ENCODE results near the gene SFT2D1.

DNA sequence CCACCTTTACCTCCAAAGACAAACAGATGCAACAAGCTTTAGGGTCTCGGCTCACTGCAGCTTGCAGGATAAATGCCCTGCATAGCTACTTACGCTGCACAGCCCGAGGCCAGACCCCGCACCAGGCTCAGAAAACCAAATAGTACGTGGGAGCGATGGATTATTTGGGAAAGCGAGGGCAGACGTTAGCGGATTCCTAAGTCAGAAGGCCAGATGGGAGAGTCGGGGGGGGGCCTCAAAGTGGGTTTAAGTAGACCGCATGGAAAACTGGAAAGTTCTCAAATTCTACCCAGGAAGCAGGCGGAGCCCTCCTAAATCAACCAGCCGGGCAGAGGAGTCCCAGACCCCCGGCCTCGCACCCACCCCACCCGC lies 382 bp downstream of the SFT2D1 start:
- no peak for TF ChIP-seq POLR2A (IDR thresholded peaks at IDR 0.05)
- TF ChIP-seq, protein P1, sequence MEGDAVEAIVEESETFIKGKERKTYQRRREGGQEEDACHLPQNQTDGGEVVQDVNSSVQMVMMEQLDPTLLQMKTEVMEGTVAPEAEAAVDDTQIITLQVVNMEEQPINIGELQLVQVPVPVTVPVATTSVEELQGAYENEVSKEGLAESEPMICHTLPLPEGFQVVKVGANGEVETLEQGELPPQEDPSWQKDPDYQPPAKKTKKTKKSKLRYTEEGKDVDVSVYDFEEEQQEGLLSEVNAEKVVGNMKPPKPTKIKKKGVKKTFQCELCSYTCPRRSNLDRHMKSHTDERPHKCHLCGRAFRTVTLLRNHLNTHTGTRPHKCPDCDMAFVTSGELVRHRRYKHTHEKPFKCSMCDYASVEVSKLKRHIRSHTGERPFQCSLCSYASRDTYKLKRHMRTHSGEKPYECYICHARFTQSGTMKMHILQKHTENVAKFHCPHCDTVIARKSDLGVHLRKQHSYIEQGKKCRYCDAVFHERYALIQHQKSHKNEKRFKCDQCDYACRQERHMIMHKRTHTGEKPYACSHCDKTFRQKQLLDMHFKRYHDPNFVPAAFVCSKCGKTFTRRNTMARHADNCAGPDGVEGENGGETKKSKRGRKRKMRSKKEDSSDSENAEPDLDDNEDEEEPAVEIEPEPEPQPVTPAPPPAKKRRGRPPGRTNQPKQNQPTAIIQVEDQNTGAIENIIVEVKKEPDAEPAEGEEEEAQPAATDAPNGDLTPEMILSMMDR (IDR thresholded peaks at IDR 0.05): no peak

All from body of pancreas (tissue), 4 donors.